Esophagus muscularis mucosa (tissue), 2 donors: ENCODE data around the gene KIFAP3.

ENCODE experiments used
- EP300 ChIP-seq: sonication (generic); formaldehyde crosslinking; IDR thresholded peaks from one replicate; pipeline ENCODE4 v1.6.1; 2017; ENCODE audit warnings: antibody characterized with exemption
- POLR2A ChIP-seq: fragments of 450-650 bp; IDR thresholded peaks from one replicate; pipeline ENCODE4 v1.6.1; 2017; ENCODE audit warnings: antibody characterized with exemption, moderate library complexity, mild to moderate bottlenecking, low read depth

GRCh38 chr1:169894424-169895145, 179.9 kb downstream of the KIFAP3 start:
- TF ChIP-seq POLR2A = no peak
- TF ChIP-seq EP300 = no peak
